Neural crest cell (in vitro differentiated cells): Measurements from ENCODE around the gene NFIL3. TPM values are rescaled to one million over a fixed set of nuclear protein-coding genes. Genes with fewer than 3 reads are reported as not detected.

ENCODE experiments used
- DNase-seq: peaks from one replicate; pipeline ENCODE4 v3.0.0; 2021; ENCODE audit warnings: low read depth, mixed read lengths, low spot score
- H3K27ac Mint-ChIP-seq: one replicate; pipeline ENCODE4 v1.8.0; 2021; ENCODE audit warnings: mild to moderate bottlenecking, mixed read lengths; ENCODE audit not compliant: unreplicated experiment
- H3K27me3 Mint-ChIP-seq: 2 replicates; pipeline ENCODE4 v1.8.0; 2021; ENCODE audit warnings: low read depth, mild to moderate bottlenecking, mixed read lengths
- H3K36me3 Mint-ChIP-seq: 2 replicates; pipeline ENCODE4 v1.8.0; 2021; ENCODE audit warnings: low read depth, mild to moderate bottlenecking, mixed read lengths
- H3K4me1 Mint-ChIP-seq: 2 replicates; pipeline ENCODE4 v1.8.0; 2021; ENCODE audit warnings: mixed read lengths
- H3K4me3 Mint-ChIP-seq: one replicate; pipeline ENCODE4 v1.8.0; 2021; ENCODE audit warnings: mild to moderate bottlenecking, mixed read lengths
- H3K9me3 Mint-ChIP-seq: 2 replicates; pipeline ENCODE4 v1.8.0; 2021; ENCODE audit warnings: mixed read lengths
- CTCF ChIP-seq: fragments of 200-600 bp; sonication (generic); conservative IDR thresholded peaks from 2 replicates; pipeline ENCODE4 v1.5.0; 2021; ENCODE audit warnings: antibody characterized with exemption, mild to moderate bottlenecking
- total RNA-seq: library from RNA; stranded (reverse); gene quantifications from 2 replicates; pipeline ENCODE4 v1.2.1, GENCODE V29; 2021

The NFIL3 gene
- total RNA-seq, 1 donor from 2014 or later: 16.8 TPM

DNA sequence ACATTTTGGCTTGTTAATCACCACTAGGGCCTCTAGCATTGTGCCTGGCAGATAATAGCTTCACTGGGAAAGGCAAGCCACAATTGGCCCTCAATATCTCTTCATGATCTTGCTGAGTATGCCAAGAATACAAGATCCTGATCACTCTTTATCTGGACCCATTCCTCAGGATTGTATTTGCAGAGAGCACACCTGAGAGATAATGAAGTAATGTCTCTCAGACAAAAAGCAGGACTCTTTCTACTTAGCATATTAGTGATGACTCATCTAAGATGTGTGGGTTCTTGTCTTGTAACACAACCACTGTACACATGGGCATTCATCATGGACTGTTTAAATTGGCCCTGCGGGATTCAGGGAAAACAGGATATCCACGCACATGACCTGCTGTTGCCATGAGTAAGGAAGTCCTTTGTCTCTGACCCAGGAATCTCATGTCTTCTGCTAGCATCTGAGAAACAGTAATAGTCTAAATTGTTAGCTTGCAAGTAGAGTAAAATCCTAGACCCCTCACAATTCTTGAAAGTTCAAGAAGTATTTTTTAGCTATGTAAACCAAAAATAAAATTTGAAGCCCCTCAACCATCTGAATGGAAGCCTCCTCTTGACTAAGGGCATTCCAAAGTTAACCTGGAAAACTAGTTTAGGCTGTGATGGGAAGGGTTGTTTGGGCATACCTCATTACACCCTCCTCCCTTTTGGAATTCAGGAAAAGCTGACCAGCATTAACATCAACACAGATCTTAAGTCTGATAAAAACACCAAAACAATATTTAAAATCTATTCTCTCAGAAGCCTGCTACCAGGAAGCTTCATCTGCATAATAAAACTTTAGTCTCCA lies 28.0 kb upstream of the NFIL3 start:
- DNase-seq: no peak
- H3K4me1 Mint-ChIP-seq: no peaks in the 10 kb centered on the region
- peaks cover 2% of the 10 kb centered on the region for H3K9me3 Mint-ChIP-seq
- H3K4me3 Mint-ChIP-seq: no peak overlapping the region
- no peak overlapping the region for H3K27ac Mint-ChIP-seq
- no peak for TF ChIP-seq CTCF
- no peaks in the 10 kb centered on the region for H3K36me3 Mint-ChIP-seq
- no peaks in the 10 kb centered on the region for H3K27me3 Mint-ChIP-seq

GRCh38 chr9:91445135-91445534 lies 21.5 kb upstream of the NFIL3 start:
- TF ChIP-seq CTCF: no peak
- H3K4me1 Mint-ChIP-seq: no peaks in the 10 kb centered on the region
- peaks cover 3% of the 10 kb centered on the region for H3K36me3 Mint-ChIP-seq
- no peak overlapping the region for H3K4me3 Mint-ChIP-seq
- H3K27me3 Mint-ChIP-seq: peaks cover 3% of the 10 kb centered on the region
- H3K9me3 Mint-ChIP-seq: peaks cover 8% of the 10 kb centered on the region
- DNase-seq: no peak
- no peak overlapping the region for H3K27ac Mint-ChIP-seq

DNA sequence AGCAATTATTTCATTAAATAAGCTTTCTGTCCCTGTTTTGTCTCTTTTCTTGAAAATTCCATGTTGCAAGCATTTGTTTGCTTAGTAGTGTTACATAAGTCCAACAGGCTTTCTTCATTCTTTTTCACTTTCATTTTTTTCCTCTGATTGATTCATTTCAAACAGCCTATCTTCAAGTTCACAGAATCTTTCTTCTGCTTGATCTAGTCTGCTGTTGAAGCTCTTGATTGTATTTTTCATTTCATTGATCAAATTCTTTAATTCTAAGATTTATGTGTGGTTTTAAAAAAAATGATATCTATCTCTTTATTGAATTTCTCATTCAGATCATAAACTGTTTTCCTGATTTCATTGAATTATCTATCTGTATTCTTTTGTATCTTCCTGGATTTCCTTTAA lies 20.4 kb upstream of the NFIL3 start:
- H3K27me3 Mint-ChIP-seq: peaks cover 9% of the 10 kb centered on the region

GRCh38 chr9:91443321-91443993 lies 19.8 kb upstream of the NFIL3 start:
- Mint-ChIP-seq H3K27ac (no peak overlapping the region), H3K9me3 (peaks cover 8% of the 10 kb centered on the region), H3K4me1 (no peaks in the 10 kb centered on the region), H3K4me3 (no peak overlapping the region), H3K36me3 (peaks cover 3% of the 10 kb centered on the region), H3K27me3 (peaks cover 10% of the 10 kb centered on the region)
- no peak for DNase-seq
- TF ChIP-seq CTCF: no peak

More for the DNA sequence above, 20.4 kb upstream of the NFIL3 start:
- peaks cover 8% of the 10 kb centered on the region for H3K9me3 Mint-ChIP-seq
- no peak for TF ChIP-seq CTCF
- DNase-seq: no peak
- H3K36me3 Mint-ChIP-seq: peaks cover 3% of the 10 kb centered on the region
- H3K4me3 Mint-ChIP-seq: no peak overlapping the region
- H3K4me1 Mint-ChIP-seq: no peaks in the 10 kb centered on the region
- H3K27ac Mint-ChIP-seq: no peak overlapping the region

DNA sequence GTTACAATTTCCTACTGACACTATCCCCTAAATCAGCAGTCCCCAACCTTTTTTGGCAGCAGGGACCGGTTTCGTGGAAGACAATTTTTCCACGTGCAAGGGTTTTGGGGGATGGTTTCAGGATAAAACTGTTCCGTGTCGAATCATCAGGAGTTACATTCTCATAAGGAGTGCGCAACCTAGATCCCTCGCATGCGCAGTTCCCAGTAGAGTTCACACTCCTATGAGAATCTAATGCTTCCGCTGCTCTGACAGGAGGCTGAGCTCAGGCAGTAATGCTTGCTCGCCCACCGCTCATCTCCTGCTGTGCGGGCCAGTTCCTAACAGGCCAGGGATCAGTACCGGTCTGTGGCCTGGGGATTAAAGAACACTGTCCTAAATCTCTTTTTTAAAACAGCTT lies 13.2 kb upstream of the NFIL3 start:
- no peaks in the 10 kb centered on the region for H3K9me3 Mint-ChIP-seq
- H3K4me3 Mint-ChIP-seq: no peak overlapping the region
- H3K27ac Mint-ChIP-seq: no peak overlapping the region
- peaks cover 10% of the 10 kb centered on the region for H3K27me3 Mint-ChIP-seq
- H3K4me1 Mint-ChIP-seq: no peaks in the 10 kb centered on the region
- TF ChIP-seq CTCF: no peak
- DNase-seq: no peak
- H3K36me3 Mint-ChIP-seq: no peaks in the 10 kb centered on the region
